GM18861 (cell line): ENCODE measurements around the gene BSND.

Source experiments
- ATAC-seq: cut with Tn5 transposase; IDR thresholded peaks from one replicate; pipeline ENCODE4 v1.9.1; 2021; ENCODE audit not compliant: unreplicated experiment

Gene BSND

DNA sequence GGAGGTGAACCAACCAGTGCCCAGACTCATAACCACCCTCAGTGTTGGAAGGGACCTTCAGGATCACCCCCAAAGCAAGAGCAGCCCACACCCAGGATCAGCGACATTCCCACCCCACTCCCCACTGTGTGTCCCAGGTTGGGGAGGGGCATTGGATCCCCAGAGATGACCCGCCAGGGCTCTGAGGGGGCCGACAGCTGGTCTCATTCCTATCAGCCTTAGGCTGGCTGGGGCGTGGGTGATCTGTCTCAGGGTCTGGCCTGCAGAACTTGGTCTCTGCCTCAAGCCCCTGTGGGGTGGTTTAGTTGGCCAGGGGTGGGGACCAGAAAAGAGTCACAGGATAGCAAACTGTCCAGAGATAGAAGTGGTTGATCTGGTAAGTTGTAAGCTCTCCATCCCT, 7.8 kb upstream of the BSND start:
- ATAC-seq = no peak

DNA sequence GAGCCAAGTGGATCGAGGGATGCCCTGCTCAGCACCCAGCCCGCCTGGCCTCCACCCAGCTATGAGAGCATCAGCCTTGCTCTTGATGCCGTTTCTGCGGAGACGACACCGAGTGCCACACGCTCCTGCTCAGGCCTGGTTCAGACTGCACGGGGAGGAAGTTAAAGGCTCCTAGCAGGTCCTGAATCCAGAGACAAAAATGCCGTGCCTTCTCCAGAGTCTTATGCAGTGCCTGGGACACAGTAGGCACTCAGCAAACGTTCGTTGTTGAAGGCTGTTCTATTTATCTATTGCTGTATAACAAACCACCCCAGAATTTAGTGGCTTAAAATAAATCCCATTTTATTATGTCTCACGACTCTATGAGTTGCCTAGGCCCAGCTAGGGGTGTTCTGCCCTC, 6.8 kb upstream of the BSND start:
- ATAC-seq = no peak

DNA sequence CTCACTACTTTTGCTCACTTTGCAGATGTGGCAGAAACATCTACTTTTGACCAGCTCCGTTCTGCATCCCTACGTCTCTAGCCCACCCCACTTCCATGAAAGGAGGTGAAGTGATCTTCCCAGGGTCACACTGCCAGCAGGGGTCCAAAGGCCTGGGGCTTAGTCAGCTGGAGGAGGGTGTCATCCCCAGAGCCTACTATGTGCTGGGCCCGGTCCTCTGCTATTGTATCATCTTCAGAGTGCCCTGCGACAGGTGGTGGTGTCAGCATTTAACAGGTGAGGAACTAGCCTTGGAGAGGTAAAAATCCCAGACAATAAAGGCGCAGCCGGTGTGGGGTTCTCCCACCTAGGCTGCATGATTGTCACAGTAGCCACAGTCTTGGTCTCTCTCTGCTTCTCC, 5.6 kb upstream of the BSND start:
- no peak for ATAC-seq

DNA sequence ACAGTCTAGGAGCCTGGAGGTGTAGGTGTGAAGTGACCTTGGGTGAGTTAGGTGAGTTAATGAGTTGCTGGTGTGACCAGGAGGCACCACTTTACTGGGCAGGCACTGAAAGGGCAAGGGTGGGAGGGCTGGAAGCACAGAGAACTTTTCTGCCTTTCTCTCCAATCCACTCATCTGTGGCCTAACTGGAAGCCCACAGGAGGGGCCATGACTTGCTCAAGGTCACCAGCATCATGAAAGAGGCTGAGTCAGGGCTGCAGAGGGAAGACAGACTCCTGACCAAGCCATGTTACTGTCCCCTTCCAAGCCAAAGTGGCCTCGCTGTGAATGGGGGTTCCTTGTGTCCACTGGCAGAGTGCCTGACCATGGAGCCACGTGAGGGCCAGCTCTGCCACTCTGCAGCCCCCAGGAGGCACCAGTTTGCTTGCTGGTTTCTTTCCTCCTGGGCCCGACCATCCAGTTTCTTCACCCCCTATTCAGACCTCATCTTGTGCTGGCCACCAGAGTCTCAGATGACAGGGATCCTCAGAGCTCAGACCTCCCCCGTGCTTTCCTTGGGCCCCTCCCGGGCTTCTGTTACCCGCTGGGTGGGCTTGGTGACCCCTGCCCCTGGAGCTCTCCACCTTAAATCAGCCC, 4.3 kb upstream of the BSND start:
- ATAC-seq = no peak

DNA sequence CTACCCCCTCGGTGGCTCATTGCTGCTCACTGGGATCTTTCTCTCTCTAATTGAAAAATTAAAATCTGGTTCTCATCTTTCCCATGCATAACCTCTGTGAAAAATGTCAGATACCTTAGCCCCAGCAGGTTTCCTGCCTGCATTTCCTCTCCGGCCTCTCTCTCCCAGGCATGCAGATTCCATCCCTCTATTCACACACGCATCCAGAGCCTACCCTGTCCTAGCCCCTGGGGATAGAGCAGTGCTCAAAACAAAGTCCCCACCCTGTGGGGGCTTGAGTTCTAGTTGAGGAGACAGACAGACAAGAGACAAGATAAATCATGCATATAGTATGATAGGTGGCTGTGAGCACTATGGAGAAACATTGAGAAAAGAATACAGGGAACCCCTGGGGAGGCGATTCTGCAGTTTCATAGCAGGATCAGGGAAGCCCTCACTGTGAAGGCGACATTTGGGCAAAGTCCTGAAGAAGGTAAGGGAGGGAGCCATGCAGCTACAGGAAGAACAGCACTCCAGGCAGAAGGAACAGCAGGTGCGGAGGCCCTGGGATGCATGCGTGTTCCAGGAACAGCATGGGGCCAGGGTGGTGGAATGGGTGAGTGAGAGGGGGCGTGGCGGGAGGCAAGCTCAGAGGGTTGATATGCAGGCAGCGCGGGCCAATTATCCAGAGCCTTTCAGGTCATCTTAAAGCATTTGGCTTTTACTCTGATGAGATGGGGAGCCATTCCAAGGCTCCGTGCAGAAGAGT, 3.5 kb upstream of the BSND start:
- ATAC-seq = no peak

DNA sequence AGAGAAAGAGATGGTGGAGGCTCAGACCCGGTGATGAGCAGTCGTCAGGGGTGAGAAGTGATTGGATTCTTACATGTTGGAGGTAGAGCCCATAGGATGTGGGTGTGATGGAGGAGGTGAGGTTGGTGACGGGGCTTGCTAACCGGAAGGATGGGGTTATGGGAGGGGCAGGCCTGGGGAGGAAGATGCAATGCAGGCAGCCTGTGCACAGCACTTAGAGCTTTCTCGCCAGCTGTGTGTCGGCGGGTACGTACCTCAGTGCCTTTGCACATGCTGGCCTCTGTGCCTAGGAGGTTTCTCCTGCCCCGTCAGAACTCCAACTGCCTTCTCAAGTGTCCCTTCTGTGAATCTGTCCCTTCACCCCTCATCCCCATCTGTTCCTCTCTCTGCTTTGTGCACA, 2.9 kb upstream of the BSND start:
- no peak for ATAC-seq

DNA sequence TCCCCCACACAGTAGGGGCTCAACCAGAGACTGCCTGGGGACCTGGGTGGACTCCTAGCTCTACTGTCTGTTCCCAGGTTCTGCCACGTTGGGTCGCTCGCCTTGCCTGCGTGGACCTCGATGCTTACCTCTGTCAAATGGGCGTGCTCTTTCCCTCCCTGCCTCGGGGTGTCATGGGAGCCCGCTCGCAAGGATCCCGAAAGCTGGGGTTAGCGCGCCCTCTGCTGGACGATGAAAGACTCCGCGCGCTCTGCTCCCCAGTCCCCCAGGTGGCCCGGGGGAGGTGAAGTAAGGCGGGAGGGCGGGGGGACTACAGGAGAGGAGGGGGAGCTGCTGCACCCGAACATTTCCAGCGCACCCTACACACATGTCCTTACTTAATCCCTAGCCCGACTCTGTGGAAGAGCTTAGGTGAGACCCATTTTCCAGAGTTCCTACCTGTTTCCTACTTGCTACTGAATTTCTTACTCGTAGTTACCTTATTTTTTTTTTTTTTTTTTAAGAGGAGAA, 2.3 kb upstream of the BSND start:
- no peak for ATAC-seq

DNA sequence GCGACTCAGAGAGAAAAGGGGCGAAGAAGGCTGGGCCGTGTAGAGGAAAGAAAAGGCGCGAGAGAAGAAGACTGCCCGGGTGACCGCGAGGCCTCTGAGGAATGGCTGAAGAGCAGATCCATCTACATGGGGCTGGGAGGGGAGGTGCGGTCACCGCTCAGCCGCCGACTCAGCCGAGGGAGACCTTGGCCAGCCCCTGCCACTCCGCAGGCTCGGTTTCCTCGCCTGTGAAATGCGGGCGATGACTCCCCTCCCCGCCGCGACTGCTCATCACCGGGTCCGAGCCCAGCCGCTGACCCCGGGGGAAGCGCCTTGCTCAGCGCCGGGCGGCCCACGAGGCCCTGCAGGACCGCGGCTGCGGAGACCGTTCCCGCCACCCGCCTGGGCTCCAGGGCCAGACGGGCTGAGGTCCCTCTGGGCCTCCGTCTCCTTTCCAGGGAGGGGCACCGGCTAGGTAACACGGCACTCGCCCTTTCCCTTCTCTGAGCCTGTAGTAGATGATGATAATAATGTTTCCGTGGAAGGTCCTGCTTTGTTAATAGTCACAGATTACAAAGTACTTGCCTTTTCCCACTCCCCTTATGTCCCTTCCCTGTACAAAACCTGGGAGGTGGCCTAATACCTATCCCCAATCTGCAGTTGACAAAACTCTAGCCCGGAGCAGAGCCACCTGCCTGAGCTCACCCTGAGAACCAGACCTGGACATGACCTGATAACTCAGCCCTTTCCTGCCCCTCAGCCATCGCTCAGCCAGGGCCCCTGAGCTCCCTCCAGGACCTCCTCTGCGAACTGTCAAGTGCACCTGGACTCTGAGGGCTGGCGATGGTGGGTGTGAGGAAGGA, 1.6 kb upstream of the BSND start:
- no peak for ATAC-seq

DNA sequence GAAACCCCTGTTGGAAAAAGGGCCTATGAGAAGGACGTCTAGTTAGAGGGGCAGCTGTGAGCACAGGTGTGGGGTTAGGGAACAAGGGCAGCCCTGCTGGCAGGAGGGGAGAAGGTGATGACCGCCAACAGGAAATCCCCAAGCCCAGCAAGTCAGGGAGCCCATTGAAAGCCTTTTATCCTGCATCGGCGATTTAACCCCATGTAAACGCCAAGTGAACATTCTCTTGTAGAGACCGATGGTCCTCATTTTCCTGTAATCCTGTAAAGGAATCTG, 1.1 kb upstream of the BSND start:
- no peak for ATAC-seq

DNA sequence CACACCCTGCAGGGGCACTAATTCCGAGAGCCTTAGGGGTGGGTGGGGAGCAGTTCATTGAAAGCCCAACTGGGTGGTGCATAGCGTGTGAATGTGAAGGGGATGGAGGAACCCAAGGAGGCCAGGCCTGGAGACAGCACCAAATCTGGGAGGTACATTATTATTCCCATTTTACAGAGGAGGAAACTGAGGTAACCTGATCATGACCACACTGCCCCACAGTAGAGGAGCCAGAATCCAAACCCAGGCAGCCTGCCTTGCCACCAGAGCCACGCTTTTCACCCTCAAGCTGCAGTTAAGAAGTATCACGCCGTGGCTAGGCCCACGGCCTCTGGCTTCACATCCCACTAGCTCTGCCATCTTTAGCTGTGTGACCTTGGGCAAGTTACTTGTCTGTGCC, 633 bp upstream of the BSND start:
- no peak for ATAC-seq

DNA sequence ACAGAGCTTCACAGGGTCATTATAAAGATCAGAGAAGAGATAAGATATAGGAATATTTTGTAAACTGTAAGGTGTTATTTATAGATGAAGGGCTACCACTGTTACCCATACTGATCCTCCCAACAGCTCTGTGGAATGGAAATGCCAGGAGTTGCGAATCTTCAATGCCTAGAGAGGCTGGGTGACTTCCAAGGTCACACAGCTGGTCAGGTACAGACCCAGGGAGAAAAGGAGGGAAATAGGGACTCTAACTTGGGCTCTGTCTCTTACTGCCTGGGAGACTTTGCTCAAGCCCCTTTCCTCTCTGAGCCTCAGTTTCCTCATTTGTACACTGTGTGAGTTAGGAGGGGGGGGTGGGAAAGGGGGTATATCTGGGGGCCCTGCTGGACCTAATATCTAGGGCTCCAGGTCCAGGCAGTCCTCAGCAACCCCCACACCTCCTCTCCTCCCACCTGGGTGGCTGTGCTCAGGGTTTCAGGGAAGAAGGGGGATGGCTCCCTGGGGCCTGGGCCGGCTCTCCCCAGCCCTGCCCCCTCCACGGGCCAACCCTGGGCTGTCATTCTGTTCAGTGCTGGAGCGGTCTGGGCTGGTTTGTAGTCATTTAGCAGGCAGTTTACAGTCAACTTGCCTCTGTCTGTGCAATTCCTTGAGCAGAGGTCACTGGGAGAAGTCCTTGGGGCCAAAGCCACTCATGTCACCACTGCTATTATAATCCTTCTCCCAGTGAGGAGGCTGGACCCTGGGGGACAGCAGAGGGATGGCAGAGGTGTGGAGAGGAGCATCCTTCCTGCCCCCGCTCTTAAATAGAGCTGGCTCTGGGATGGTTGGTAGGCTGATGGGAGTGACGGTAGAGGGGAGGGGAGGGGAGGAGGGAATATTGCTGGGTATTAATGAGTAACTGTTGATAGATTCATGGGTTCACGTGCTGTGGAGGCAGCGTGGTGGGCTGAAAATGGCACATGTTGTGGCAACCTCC, 1.7 kb downstream of the BSND start:
- no peak for ATAC-seq

DNA sequence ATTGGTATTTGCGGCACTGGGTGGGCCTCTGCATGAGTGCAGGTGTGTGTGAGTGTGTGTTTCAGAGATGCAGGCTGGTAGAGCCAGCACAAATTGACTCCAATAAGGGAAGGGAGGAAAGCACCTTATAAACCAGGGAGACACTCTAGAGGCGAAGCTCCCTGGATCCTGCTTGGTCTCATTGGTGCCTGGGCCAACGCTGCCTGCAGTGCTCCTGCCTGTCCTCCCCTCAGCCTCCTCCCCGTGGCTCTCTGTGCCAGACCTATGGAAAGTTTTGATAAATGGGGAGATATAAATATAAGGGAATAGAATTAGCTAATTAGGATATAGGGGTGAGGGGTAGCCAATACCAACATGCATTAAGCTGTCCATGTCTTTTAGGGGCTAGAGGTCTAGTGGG, 2.6 kb downstream of the BSND start:
- no peak for ATAC-seq

DNA sequence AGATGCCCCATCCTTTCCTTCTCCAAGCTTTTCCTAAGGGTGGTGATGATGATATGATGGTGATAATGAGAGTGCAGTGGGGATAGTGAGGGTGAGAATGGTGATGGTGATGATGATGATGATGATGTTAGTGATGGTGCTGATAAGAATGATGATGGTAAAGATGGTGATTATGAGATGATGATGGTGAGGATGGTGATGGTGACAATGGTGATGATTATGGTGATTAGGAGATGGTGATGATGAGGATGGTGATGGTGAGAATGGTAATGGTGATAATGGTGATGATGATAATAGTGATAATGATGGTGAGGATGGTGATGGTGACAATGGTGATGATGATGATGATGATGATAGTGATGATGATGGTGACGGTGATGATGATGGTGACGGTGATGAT, 4.0 kb downstream of the BSND start:
- ATAC-seq = no peak

DNA sequence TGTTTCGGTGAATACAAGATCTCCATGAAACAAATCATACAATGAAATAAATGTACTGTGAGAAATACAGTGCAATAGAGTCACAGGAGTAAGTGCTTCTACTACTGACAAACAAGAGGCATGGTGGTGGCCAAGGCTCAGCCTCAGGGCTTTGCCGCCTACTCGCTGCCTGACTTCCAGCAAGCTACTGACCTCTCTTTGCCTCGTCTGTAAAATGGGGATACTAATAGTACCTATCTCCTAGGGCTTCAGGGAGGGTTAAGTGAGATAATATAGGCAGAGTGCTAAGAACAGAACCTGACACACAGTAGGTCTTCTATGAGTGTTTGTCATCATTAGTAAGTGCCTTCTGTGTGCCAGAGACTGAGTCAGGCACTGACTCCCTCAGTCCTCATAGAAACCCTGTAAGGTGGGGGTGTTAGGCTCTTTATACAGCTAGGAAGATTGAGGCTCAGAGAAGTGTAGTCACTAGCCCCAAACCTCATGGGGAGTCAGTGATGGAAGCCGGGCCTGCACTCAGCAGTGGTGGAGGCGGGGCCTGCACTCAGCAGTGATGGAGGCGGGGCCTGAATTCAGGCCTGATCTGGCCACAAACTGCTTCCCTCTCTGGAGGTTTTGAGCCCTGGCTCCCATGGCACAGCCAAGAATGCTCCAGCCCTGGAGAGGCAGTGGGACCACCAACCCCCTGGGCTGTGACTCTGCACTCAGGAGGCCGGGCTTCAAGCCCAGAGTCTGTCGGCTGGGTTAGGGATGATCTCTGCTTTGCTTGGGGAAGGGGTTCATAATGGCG, 6.8 kb downstream of the BSND start:
- ATAC-seq = no peak

DNA sequence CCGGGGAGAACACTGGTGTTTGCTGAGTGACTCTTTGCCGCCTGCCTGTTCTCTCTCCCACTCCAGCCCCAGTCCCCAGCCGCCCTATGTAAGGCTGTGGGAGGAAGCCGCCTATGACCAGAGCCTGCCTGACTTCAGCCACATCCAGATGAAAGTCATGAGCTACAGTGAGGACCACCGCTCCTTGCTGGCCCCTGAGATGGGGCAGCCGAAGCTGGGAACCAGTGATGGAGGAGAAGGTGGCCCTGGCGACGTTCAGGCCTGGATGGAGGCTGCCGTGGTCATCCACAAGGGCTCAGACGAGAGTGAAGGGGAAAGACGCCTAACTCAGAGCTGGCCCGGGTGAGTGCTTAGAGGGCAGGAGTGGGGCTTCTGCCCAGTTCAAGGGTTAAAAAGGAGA, 8.2 kb downstream of the BSND start:
- ATAC-seq = no peak

DNA sequence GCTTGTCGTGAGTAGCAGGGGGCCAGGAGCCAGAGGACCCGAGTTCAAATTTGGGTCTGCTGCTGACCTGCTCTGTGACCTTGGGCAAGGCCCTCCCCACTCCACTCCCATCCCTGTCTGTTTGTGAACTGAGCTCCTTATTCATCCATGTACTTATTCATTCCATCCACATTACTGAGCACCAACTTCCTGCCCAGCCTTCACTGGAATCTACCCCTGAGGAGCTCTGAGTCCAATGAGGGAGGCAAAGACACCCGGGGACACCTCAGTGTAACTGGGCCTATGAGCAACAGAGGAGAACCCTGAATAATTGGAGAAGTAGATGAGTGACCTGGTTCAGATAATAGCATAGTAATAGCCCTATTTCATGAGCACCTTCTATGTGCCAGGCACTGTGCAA, 8.9 kb downstream of the BSND start:
- ATAC-seq = no peak

DNA sequence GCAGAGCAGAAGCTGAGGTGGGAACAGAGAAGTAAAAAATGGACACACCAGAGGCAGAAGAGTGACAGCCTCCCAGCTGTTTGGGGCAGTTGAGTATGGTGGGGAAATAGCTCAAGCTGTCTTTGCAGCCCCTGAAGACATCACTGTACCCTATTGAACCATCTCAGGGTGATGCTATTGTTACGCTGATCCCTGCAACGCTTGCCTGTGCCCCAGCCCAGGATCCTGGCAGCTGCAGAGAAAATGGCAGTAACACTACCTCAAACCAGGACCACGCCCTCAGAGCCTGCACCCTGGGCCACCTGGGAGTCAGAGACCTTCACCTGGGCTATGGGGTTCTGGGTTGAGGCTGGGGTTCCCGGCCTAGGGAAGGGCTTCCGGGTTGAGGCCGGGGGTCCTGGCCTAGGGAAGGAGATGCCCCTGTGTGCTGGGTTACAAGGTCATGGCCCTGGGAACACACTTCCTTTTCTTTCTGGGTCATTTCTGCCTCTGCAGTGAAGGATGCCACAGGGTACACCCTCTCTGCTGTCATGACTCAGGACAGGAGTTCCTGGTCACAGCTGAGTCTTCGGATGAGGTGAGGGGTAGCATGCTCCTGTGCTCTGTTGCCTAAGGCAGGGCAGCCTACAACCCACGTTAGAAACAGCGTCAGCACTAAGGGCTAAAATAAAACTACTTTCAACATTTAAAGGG, 11.6 kb downstream of the BSND start:
- no peak for ATAC-seq

DNA sequence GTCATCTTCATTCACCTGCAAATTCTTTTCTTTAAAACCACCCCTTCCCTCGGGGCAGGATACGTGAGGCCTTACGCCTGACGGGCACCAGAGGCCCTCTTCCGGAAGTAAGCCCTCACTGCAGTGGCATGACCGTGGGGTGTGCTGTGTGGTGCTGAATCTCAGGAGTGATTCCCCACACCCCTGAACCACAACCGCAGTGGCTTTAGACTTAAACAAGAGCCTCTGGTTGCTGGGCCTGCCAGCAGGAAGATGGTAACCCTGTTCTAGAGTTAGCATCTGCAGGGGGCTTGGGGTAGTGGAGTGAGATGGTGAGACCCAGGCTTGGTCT, 12.1 kb downstream of the BSND start:
- no peak for ATAC-seq

DNA sequence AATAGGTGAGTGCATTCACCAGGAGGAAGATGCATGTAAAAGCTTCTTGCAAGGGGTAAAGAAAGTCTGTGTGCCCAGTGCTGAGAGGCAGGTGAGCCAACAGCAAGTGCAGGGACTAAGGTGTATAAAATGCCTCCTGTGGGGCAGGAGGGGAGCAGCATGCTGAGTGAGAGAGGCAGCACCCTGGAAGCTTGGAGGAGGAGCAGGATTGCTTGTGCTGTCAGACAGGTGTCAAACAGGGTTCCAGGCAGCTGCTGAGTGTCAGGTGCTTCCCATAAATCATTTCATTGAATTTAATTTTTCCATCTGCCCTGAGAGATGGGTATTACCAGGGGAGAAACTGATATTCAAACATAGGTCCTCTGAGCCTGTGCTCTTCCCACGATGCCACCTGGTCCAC, 13.9 kb downstream of the BSND start:
- no peak for ATAC-seq

DNA sequence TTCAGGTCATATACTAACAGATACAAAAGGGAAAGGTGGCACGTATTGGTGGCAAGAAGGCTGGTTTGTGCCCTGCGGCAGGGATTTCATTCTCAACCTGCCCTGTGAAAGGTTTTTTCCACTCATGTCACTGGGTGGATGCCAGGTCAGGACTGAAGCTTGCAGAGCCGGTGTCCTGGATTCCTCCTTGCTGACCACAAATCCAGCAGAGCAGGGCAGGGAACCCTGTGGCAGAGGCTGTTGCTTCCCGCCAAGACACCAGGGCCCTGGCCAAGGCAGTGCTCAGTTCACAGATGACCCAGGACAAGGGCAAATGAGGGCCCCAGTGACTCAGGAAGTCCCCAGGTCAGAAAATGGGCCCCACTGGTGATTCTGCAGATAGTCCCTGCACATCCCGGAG, 16.4 kb downstream of the BSND start:
- no peak for ATAC-seq
